Fibroblast of pulmonary artery (primary cell): Measurements from ENCODE around the gene NPTN.

Experiments used
- DNase-seq: peaks from one replicate; pipeline ENCODE4 v3.0.0-alpha.2; 2010; ENCODE audit warnings: low read depth
- H3K4me3 ChIP-seq: replicated peaks from 2 replicates; pipeline ENCODE4 v1.5.1; 2011; ENCODE audit warnings: low read depth, mild to moderate bottlenecking, control low read depth, low read length, moderate library complexity
- TF ChIP-seq, protein P1 (sequence below): IDR thresholded peaks from 2 replicates; pipeline ENCODE4 v1.5.1; 2011; ENCODE audit warnings: mild to moderate bottlenecking, control low read depth, low read length, inconsistent platforms; ENCODE audit errors: missing control alignments

The NPTN gene

DNA sequence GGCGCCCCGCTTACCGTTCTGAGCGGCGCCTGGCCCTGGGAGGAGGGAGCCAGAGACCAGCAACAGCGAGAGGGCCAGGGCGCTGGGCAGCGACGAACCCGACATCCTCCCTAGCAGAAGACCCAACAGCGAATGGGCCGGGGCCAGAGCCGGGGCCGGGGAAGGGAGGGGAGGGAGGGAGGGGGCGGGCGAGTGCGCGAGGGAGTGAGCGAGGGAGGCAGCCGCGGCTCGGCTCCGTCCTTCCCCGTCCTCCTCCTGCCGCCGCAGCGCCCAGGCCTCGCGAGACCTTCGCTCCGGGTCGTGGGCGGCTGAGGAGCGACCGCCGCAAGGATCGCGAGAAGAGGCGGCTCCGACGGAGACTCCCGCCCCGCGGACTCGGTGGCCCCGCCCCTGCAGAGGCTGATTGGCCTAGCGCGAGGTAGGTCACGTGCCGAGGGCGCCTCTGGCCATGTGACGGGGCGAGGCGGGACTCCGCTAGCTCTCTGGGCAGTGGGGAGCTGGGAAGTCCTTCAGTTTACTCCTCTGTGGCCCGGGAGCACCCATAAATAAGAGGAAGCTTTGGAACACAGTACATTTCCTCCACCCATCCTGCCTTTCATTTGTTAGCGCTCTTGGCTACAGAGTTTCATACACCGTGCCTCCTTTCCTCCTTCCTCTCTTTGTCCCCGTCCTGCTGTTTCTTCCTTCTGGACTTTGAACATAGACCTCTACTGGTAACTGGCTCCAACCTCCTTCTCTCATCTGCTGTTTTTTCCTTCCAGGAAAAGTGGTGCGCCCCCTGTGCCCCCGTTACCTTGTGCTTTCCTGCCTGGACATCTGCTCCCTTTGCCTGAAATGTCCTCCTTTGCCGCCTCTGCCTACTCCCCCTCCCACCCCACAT lies at the start of gene NPTN:
Gene NPTN, minus strand, starts transcription at position 279 of the 880 bp plus-strand sequence. Its CDS starts 174 bp downstream, at position 105.
- TF ChIP-seq, protein P1, sequence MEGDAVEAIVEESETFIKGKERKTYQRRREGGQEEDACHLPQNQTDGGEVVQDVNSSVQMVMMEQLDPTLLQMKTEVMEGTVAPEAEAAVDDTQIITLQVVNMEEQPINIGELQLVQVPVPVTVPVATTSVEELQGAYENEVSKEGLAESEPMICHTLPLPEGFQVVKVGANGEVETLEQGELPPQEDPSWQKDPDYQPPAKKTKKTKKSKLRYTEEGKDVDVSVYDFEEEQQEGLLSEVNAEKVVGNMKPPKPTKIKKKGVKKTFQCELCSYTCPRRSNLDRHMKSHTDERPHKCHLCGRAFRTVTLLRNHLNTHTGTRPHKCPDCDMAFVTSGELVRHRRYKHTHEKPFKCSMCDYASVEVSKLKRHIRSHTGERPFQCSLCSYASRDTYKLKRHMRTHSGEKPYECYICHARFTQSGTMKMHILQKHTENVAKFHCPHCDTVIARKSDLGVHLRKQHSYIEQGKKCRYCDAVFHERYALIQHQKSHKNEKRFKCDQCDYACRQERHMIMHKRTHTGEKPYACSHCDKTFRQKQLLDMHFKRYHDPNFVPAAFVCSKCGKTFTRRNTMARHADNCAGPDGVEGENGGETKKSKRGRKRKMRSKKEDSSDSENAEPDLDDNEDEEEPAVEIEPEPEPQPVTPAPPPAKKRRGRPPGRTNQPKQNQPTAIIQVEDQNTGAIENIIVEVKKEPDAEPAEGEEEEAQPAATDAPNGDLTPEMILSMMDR = no peak
- peak; percentile 98 for DNase-seq
- peak within 1 kb of the TSS; percentile 91 for H3K4me3 ChIP-seq

DNA sequence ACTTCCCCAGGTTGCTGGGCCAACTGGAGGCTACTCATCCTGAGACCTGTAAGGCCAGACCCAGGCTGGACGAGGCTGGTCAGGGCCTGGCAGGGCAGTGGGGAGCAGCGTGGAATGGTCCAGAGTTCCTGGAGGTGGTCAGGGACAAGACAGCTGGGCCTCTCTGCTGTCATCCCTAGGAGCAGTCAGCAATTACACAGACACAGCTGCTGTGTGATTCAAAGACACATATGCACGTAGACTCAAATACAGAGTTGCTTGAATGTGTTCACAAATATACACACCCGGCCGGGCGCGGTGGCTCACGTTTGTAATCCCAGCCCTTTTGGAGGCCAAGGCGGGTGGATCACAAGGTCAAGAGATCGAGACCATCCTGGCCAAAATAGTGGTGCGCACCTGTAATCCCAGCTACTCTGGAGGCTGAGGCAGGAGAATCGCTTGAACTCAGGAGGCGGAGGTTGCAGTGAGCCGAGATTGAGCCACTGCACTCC lies 49.5 kb upstream of the NPTN start:
- DNase-seq = no peak
- no peak overlapping the region for H3K4me3 ChIP-seq
- TF ChIP-seq, protein P1 = no peak

DNA sequence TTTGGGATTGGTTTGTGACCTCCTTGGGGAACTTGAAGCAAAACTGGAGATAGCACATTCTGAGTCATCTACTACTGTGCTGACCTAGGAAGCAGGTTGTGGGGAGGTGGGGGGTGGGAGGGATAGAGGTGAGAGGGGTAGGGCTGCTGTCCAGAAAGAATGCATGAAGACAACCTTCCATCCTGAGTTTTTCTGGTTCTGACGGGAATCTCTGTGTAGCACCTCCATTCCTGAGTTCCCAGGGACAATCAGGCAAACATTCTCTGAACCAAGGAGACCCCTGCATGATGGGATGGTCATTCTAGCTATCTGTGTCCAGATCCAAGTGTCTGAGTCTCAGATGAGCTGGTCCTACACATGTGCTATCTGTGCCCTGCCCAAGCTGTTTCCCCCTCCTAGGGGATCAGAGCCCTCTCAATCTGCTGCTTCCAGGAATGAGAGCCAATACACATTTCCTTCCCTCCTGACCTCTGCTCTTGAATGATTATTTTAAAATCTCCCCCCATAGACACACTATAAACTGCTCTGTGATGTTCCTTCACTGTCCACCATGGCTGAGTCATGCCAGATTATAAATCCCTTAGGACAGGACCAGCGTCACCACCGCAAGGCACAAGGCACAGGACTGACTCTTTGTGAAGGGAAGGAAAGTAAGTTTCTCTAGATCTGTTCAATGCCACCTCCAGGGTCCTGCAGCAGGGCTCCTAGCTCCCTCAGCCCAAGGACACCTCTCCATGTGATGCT lies 48.8 kb upstream of the NPTN start:
- TF ChIP-seq, protein P1 = no peak

DNA sequence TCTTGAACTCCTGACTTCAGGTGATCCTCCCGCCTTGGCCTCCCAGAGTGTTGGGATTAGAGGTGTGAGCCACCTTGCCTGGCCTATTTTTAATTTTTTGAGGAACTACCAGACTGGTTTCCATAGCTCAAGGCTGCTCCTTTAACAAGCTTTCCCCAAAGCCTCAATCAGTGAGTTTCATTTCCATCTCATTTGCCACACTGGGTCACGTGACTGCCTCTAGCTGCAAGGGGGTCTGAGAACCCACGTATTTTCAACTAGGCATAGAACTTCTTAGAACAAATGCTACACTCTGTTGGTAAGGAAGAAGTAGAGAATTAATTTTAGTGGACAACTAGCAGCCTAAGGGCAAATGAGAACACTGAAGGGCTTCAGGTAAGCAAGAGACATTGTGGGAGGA lies 47.9 kb upstream of the NPTN start:
- no peak for DNase-seq
- TF ChIP-seq, protein P1 = no peak
- no peak overlapping the region for H3K4me3 ChIP-seq

More for the DNA sequence above, 48.8 kb upstream of the NPTN start:
- H3K4me3 ChIP-seq = no peak overlapping the region
- no peak for DNase-seq

DNA sequence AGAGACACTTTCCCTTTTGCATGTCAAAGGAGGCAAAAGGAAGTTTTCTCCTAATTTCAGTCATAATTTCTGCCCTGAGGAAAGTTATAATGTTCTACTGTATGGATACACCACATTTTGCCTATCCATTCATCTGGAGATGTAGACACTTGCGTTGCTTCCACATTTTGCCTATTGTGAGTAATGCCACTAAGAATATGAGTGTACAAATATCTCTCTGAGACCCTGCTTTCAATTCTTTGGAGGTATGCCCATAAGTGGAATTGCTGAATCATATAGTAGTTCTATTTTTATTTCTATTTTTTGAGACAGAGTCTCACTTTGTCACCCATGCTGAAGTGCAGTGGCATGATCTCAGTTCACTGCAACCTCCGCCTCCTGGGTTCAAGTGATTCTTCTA lies 47.4 kb upstream of the NPTN start:
- TF ChIP-seq, protein P1 = no peak
- DNase-seq = no peak
- H3K4me3 ChIP-seq = no peak overlapping the region

DNA sequence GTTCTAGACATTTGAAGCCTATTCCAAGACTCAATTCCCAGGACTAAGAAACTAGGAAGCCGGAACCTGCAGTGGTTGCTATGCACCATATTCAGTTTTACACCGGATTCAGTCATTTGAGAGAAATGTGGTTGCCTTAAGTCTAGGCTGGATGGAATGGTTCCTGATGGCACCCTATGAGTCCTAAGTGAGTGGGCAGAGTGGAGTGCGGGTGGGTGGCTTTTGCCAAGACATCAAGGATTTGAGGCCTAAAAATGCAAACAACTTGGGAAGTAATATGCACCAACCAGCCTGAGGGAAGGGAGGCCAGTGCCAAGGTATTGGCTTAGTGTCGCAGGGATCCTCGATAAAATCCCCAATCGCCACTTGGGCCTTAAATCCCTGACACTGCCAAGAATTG lies 46.8 kb upstream of the NPTN start:
- TF ChIP-seq, protein P1 = no peak
- no peak for DNase-seq
- no peak overlapping the region for H3K4me3 ChIP-seq
